CD4-positive, alpha-beta T cell (primary cell): ENCODE measurements around the gene GPR68. TPM values are rescaled to one million over a fixed set of nuclear protein-coding genes. Genes with fewer than 3 reads are reported as not detected.

Source experiments
- ATAC-seq: fragments of 200-7000 bp; cut with Tn5 transposase; one replicate; pipeline ENCODE4 v1.10.0; 2022; ENCODE audit warnings: mild to moderate bottlenecking; ENCODE audit not compliant: poor library complexity
- CTCF ChIA-PET: fragments of 350-600 bp; sonication (Branson Sonifier 250); formaldehyde crosslinking; loops from one replicate; lab custom pipeline; 2021; ENCODE audit warnings: antibody characterized with exemption, inconsistent platforms; lab: Charles Lee
- POLR2A ChIA-PET: fragments of 350-600 bp; sonication (Branson Sonifier 250); formaldehyde crosslinking; loops from one replicate; lab custom pipeline; 2021; ENCODE audit warnings: antibody characterized with exemption, inconsistent platforms; lab: Charles Lee
- DNase-seq, 14 experiments: peaks; one replicate each; pipeline ENCODE4 v3.0.0-alpha.2; 2013 to 2020; ENCODE audit warnings: mixed read lengths in 2 of 14
- H3K27ac ChIP-seq, 2 donors: one replicate each; pipeline versions ENCODE4 v1.5.1 to v1.7.0; 2013; ENCODE audit warnings: low read length in 2 of 2, low read depth in 1 of 2, mild to moderate bottlenecking in 1 of 2
- H3K27me3 ChIP-seq, 2 experiments: 1 replicate in 1 of 2; 2 replicates in 1 of 2; pipeline versions ENCODE4 v1.6.1 to v1.7.0; 2013; ENCODE audit warnings: low read length in 2 of 2, control low read depth in 1 of 2, mild to moderate bottlenecking in 1 of 2, moderate library complexity in 1 of 2; ENCODE audit not compliant: insufficient read depth in 2 of 2, control insufficient read depth in 1 of 2
- H3K36me3 ChIP-seq: one replicate; pipeline ENCODE4 v1.6.1; 2013; ENCODE audit warnings: low read length, control low read depth; ENCODE audit not compliant: insufficient read depth
- H3K4me1 ChIP-seq: one replicate; pipeline ENCODE4 v1.6.1; 2013; ENCODE audit warnings: low read length, control low read depth; ENCODE audit not compliant: insufficient read depth
- H3K4me3 ChIP-seq: one replicate; pipeline ENCODE4 v1.5.1; 2013; ENCODE audit warnings: mild to moderate bottlenecking, low read length, moderate library complexity
- H3K9me3 ChIP-seq, 2 experiments: 1 replicate in 1 of 2; 2 replicates in 1 of 2; pipeline versions ENCODE4 v1.6.1 to v1.7.0; 2013; ENCODE audit warnings: low read length in 2 of 2, mild to moderate bottlenecking in 2 of 2, control low read depth in 1 of 2, moderate library complexity in 1 of 2; ENCODE audit not compliant: control insufficient read depth in 1 of 2, insufficient read depth in 1 of 2
- H3K27ac Mint-ChIP-seq: one replicate; pipeline ENCODE4 v1.8.0; 2020; ENCODE audit warnings: mixed read lengths
- H3K27me3 Mint-ChIP-seq: one replicate; pipeline ENCODE4 v1.8.0; 2021; ENCODE audit warnings: mixed read lengths
- H3K36me3 Mint-ChIP-seq: one replicate; pipeline ENCODE4 v1.8.0; 2021; ENCODE audit warnings: low read depth, mixed read lengths
- H3K4me1 Mint-ChIP-seq: one replicate; pipeline ENCODE4 v1.8.0; 2021; ENCODE audit warnings: low read depth, mixed read lengths
- H3K4me3 Mint-ChIP-seq: one replicate; pipeline ENCODE4 v1.8.0; 2020; ENCODE audit warnings: mild to moderate bottlenecking, mixed read lengths
- H3K9me3 Mint-ChIP-seq: one replicate; pipeline ENCODE4 v1.8.0; 2020; ENCODE audit warnings: mixed read lengths
- intact Hi-C, 2 experiments: fragments of 100-400 bp; cut with DNase I in 1 of 2; cut with micrococcal nuclease in 1 of 2; formaldehyde crosslinking; loops; one replicate each; pipeline versions ENCODE4 v1.15.1 to v1.9.0; 2023 to 2025; cut with DNase I, micrococcal nuclease
- total RNA-seq, 174 experiments: library from RNA in 2 of 174; stranded (reverse) in 2 of 174; gene quantifications; one replicate each; pipeline ENCODE4 v1.2.3 and lab custom pipeline; 2021 to 2026
- TF ChIP-seq, protein P1 (sequence below): fragments of 200-600 bp; IDR thresholded peaks from one replicate; pipeline ENCODE4 v1.8.0; 2022; ENCODE audit warnings: antibody characterized with exemption, mild to moderate bottlenecking

GPR68 gene
- total RNA-seq, 2 experiments from 2014 or later = 2.8 to 2.9 TPM

- Mint-ChIP-seq H3K27ac (no peak overlapping the region), H3K27me3 (no peaks in the 10 kb centered on the region), H3K4me1 (peaks cover 30% of the 10 kb centered on the region), H3K36me3 (peaks cover 76% of the 10 kb centered on the region), H3K4me3 (no peak overlapping the region), H3K9me3 (no peaks in the 10 kb centered on the region)
- TF ChIP-seq, protein P1, sequence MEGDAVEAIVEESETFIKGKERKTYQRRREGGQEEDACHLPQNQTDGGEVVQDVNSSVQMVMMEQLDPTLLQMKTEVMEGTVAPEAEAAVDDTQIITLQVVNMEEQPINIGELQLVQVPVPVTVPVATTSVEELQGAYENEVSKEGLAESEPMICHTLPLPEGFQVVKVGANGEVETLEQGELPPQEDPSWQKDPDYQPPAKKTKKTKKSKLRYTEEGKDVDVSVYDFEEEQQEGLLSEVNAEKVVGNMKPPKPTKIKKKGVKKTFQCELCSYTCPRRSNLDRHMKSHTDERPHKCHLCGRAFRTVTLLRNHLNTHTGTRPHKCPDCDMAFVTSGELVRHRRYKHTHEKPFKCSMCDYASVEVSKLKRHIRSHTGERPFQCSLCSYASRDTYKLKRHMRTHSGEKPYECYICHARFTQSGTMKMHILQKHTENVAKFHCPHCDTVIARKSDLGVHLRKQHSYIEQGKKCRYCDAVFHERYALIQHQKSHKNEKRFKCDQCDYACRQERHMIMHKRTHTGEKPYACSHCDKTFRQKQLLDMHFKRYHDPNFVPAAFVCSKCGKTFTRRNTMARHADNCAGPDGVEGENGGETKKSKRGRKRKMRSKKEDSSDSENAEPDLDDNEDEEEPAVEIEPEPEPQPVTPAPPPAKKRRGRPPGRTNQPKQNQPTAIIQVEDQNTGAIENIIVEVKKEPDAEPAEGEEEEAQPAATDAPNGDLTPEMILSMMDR = no peak
- no peaks in the 10 kb centered on the region for H3K9me3 ChIP-seq
- H3K27me3 ChIP-seq = no peaks in the 10 kb centered on the region
- H3K4me3 ChIP-seq = no peak overlapping the region
- POLR2A ChIA-PET = no interaction called here
- intact Hi-C loops = no loop called here
- H3K4me1 ChIP-seq = peaks cover 28% of the 10 kb centered on the region
- peaks cover 58% of the 10 kb centered on the region for H3K36me3 ChIP-seq
- ATAC-seq (no peak), DNase-seq (no peak)
- H3K27ac ChIP-seq = no peak overlapping the region
- CTCF ChIA-PET = no interaction called here
Measured at GRCh38 chr14:91197631-91198030, 46.9 kb downstream of the GPR68 start.

GRCh38 chr14:91195881-91196280 lies 48.6 kb downstream of the GPR68 start:
- intact Hi-C loops = no loop called here
- peaks cover 22% of the 10 kb centered on the region for H3K4me1 Mint-ChIP-seq

GRCh38 chr14:91193069-91193468 lies 51.4 kb downstream of the GPR68 start:
- ATAC-seq = no peak
- CTCF ChIA-PET = interaction anchor here (0.7 to 2.0 kb wide), 4 partner anchors 16 to 52 kb away, joined by 4 to 12 read pairs (median 8); partner anchors contain the start of gene GPR68

More at GRCh38 chr14:91195881-91196280, 48.6 kb downstream of the GPR68 start:
- ATAC-seq (no peak), DNase-seq (no peak)
- Mint-ChIP-seq H3K4me3 (no peak overlapping the region), H3K36me3 (peaks cover 79% of the 10 kb centered on the region), H3K27me3 (no peaks in the 10 kb centered on the region), H3K27ac (no peak overlapping the region), H3K9me3 (no peaks in the 10 kb centered on the region)
- Histone ChIP-seq H3K9me3 (no peaks in the 10 kb centered on the region), H3K27me3 (no peaks in the 10 kb centered on the region), H3K27ac (no peak overlapping the region), H3K36me3 (peaks cover 57% of the 10 kb centered on the region), H3K4me3 (no peak overlapping the region), H3K4me1 (peaks cover 15% of the 10 kb centered on the region)
- TF ChIP-seq, protein P1 = no peak
- ChIA-PET CTCF (no interaction called here), POLR2A (no interaction called here)

More at GRCh38 chr14:91193069-91193468, 51.4 kb downstream of the GPR68 start:
- H3K4me1 ChIP-seq = peaks cover 15% of the 10 kb centered on the region
- no peaks in the 10 kb centered on the region for H3K27me3 ChIP-seq
- no peaks in the 10 kb centered on the region for H3K9me3 ChIP-seq
- peaks cover 61% of the 10 kb centered on the region for H3K36me3 ChIP-seq
- H3K27ac Mint-ChIP-seq = no peak overlapping the region
- POLR2A ChIA-PET = interaction anchor here (1.1 to 2.2 kb wide), 6 partner anchors 16 to 133 kb away, joined by 4 to 13 read pairs (median 6); partner anchors contain the start of gene RPS6KA5
- no peaks in the 10 kb centered on the region for H3K9me3 Mint-ChIP-seq
- no peaks in the 10 kb centered on the region for H3K27me3 Mint-ChIP-seq
- H3K27ac ChIP-seq = no peak overlapping the region
- H3K36me3 Mint-ChIP-seq = peaks cover 75% of the 10 kb centered on the region
- TF ChIP-seq, protein P1 = no peak
- intact Hi-C loops = loop anchor here (5.0 kb wide), 3 partner anchors 34 to 94 kb away; partner anchors contain the start of gene GPR68 (in 1 of the 2)
- H3K4me1 Mint-ChIP-seq = peaks cover 17% of the 10 kb centered on the region
- no peak overlapping the region for H3K4me3 Mint-ChIP-seq
- no peak for DNase-seq
- H3K4me3 ChIP-seq = no peak overlapping the region
